ENCODE results near the gene GLE1. TPM values are rescaled to one million over a fixed set of nuclear protein-coding genes. Genes with fewer than 3 reads are reported as not detected.
A peak's percentile ranks its signal among the peaks of the same experiment; 100 is the strongest.
"Not testable (repeated sequence)": the region's sequence is repeated elsewhere in the genome, so short reads cannot be mapped to it uniquely, and the experiment has no call there.

The GLE1 gene
- polyA plus RNA-seq, 1 donor = 20.1 TPM

- DNase-seq (ENCODE audit: low read depth) = no peak
Observed at GRCh38 chr9:128495804-128496417, 8.6 kb upstream of the GLE1 start.

- DNase-seq (ENCODE audit: low read depth) = no peak
Observed at GRCh38 chr9:128497824-128498610, 6.5 kb upstream of the GLE1 start.

GRCh38 chr9:128498911-128499310 lies 5.6 kb upstream of the GLE1 start:
- no peak for DNase-seq (ENCODE audit: low read depth)

- DNase-seq (ENCODE audit: low read depth) = no peak
Observed at GRCh38 chr9:128499920-128500319, 4.6 kb upstream of the GLE1 start.

GRCh38 chr9:128503415-128503825 lies 1.1 kb upstream of the GLE1 start:
- DNase-seq (ENCODE audit: low read depth) = not testable (repeated sequence)

- no peak for DNase-seq (ENCODE audit: low read depth)
Observed at GRCh38 chr9:128503870-128504269, 649 bp upstream of the GLE1 start.

GRCh38 chr9:128505414-128505765 lies 871 bp downstream of the GLE1 start:
- no peak for DNase-seq (ENCODE audit: low read depth)

GRCh38 chr9:128505906-128506305 lies 1.4 kb downstream of the GLE1 start:
- DNase-seq (ENCODE audit: low read depth) = not testable (repeated sequence)

- DNase-seq (ENCODE audit: low read depth) = no peak
Observed at GRCh38 chr9:128512820-128513219, 8.3 kb downstream of the GLE1 start.

GRCh38 chr9:128521956-128522355 lies 17.4 kb downstream of the GLE1 start:
- DNase-seq (ENCODE audit: low read depth) = no peak

- no peak for DNase-seq (ENCODE audit: low read depth)
Observed at GRCh38 chr9:128523199-128523925, 18.8 kb downstream of the GLE1 start.

GRCh38 chr9:128526720-128527119 lies 22.2 kb downstream of the GLE1 start:
- DNase-seq (ENCODE audit: low read depth) = no peak

GRCh38 chr9:128528445-128529160 lies 24.1 kb downstream of the GLE1 start:
- no peak for DNase-seq (ENCODE audit: low read depth)

- no peak for DNase-seq (ENCODE audit: low read depth)
Observed at GRCh38 chr9:128529191-128529590, 24.7 kb downstream of the GLE1 start.

GRCh38 chr9:128532581-128532980 lies 28.1 kb downstream of the GLE1 start:
- no peak for DNase-seq (ENCODE audit: low read depth)

- DNase-seq (ENCODE audit: low read depth) = no peak
Observed at GRCh38 chr9:128540634-128541360, 36.3 kb downstream of the GLE1 start.

- DNase-seq (ENCODE audit: low read depth) = no peak
Observed at GRCh38 chr9:128546504-128546903, 42.0 kb downstream of the GLE1 start.

GRCh38 chr9:128548876-128549275 lies 44.4 kb downstream of the GLE1 start:
- no peak for DNase-seq (ENCODE audit: low read depth)

GRCh38 chr9:128550226-128550625 lies 45.7 kb downstream of the GLE1 start:
- DNase-seq (ENCODE audit: low read depth) = no peak

GRCh38 chr9:128550770-128551656 lies 46.5 kb downstream of the GLE1 start:
- peak; percentile 25 for DNase-seq (ENCODE audit: low read depth)

All from forelimb muscle (tissue), 1 donor.